ENCODE results near the gene FKBP6.
A peak's percentile ranks its signal among the peaks of the same experiment; 100 is the strongest.
"Not testable (repeated sequence)": the region's sequence is repeated elsewhere in the genome, so short reads cannot be mapped to it uniquely, and the experiment has no call there.

The FKBP6 gene

GRCh38 chr7:73324081-73324845 lies 3.7 kb upstream of the FKBP6 start:
- DNase-seq: peak; percentile 31 to 55

- not testable (repeated sequence) for DNase-seq
These were observed 2.5 kb upstream of the FKBP6 start for GRCh38 chr7:73325424-73325823.

DNA sequence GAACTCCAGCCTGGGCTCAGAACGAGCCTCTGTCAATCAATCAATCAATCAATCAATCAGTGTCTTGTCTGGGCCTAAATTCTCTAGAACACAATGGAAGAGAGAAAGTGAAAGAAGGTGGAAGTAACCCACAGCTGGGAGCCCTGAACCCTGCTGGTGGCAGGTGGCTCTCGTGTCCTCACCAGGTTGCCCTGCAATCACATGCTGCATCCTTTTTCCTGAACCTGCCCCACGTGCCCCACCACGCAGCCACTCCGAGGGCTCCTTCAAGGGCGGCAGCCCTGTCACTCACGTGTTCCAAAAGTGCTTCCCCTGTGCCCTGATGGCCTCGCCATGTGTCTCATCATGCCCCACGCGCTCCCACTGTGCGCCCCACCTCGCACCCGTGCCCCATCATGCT lies 512 bp upstream of the FKBP6 start:
- not testable (repeated sequence) for DNase-seq

DNA sequence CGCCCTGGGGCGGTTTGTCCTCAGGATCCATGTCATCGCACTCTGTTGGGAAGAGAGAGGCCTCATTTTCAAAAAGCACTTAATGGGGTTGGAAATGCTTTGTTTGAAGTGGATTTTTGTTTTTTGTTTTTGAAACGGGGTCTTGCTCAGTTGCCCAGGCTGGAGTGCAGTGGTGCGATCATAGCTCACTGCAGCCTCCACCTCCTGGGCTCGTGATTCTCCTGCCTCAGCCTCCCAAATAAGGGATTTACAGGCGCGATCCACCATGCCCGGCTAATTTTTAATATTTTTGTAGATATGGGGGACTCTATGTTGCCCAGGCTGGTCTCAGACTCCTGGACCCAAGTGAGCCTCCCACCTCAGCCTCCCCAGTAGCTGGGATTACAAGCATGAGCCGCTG lies 735 bp downstream of the FKBP6 start:
- DNase-seq: no peak

GRCh38 chr7:73329861-73330581 lies 2.1 kb downstream of the FKBP6 start:
- no peak for DNase-seq

DNA sequence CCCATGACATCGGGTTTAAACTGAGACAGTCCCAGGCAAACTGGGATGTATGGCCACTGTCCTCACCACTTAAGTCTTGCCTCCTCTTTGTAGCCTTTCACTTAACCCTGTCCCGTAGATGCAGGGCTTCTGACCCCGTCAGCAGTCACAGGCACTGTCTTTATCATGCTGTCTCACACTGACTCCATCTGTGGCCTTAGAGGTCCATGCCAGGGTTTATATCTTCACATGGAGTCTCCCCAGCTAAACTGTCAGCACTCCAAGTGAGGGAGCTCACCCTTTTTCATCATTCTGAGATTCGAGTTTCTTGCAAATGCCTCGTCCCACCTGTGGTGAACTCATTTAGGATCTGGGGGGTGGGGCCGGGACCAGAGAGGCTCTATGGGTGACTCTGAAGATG lies 2.8 kb downstream of the FKBP6 start:
- no peak for DNase-seq

DNA sequence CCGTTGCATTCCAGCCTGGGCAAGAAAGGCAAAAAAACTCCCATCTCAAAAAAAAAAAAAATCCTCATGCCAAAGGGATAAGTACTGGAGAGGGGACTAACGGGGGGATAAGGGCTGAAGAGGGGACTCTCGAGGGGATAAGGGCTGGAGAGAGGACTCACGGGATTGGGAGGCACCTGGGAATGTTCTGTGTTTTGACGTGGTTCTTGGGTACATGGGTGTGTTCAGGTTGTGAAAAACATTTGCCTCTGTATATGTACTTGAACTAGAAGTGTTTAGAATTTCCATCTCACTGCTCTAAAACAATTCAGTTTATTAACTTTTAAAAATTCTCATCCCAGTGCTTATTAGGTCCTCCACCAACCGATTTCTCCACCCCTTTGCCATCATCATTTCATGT lies 4.5 kb downstream of the FKBP6 start:
- no peak for DNase-seq

DNA sequence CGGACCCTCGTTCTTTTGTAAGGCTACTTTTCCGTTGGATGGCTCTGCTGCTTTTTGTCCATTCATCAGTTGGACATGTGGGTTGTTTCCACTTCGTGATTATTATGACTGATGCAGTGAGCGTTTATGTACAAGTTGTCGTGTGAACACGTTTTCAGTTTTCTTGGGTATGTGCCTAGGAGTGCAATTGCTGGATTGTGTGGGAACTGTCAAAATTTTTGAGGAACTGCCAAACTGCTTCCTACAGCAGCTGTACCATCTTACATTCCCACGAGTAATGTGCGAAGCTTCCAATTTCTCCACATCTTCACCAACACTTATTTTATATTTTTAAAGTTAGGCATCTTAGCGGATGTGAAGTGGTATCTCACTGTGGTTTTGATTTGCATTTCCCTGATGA lies 10.4 kb downstream of the FKBP6 start:
- no peak for DNase-seq

- no peak for DNase-seq
These were observed 12.6 kb downstream of the FKBP6 start for GRCh38 chr7:73340514-73340913.

DNA sequence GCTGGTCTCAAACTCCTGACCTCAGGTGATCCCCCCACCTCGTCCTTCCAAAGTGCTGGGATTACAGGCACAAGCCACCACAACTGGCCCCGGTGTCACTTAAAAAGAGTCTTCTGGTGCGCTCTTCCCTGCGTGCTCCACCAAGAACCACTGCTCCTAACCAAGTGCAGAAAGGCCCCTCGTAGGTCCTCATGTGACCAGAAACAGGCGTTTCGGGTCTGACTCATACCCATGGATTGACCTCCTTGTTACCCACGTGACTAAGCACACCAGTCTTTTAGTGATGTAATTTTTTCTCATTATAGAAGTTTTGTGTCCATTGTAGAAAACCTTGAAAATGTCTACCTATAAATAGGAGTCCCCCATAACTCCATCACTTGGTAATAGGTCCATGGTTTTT lies 13.9 kb downstream of the FKBP6 start:
- peak in 1 of 2 donors; percentile 11 for DNase-seq

- no peak for DNase-seq
These were observed 14.7 kb downstream of the FKBP6 start for GRCh38 chr7:73342645-73343044.

DNA sequence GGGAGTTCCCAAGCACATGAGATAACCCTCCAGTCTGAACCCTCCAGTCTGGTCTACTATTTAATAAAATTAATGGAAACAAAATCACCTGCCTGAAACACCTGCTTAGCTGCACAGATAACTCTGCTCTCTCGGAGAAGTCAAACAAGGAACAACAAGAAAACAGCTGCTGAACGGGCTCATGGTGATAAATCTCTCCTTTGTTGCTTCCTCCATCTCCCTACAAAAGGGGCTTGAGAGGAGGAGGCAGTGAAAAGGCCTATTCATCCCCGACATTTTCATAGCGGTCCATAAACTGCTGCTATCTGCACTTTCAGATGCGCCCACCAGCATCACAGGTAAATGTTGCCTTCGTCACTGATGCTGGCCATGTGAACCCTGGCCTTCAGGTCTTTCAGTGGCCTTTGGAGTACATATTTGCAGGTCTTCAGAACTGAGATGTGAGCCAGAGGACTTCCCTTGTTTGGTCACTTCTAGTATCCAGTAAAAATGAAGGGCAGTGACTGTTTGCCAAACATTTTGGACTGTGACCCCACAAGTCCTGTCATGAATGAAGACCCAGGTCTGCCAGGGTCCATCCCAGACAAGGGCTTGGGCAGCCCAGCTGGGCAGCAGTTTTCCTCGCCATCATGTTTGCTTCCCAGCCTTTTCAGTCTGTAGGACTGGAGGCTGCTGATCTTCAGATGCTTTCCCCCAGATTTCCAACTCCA lies 15.9 kb downstream of the FKBP6 start:
- DNase-seq: no peak

DNA sequence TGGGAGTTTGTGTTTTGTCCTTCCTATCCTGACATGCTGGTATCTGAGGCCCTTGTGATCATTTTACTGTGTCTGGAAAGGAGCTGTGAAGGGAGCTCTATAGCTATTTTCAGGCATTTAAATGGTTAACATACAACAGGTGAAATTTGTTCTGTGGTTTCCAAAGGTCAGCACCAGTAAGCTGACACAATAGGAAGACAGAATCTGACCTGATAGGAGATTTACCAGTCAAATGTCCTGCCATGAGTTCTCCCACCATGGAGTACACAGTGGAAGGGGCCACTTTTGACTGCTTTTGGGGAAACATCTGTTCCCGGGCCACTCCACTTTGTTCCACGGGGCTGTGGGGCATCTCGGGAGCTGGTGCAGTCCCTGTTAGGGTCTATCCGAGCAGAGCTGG lies 17.6 kb downstream of the FKBP6 start:
- no peak for DNase-seq

GRCh38 chr7:73345951-73346350 lies 18.0 kb downstream of the FKBP6 start:
- no peak for DNase-seq

DNA sequence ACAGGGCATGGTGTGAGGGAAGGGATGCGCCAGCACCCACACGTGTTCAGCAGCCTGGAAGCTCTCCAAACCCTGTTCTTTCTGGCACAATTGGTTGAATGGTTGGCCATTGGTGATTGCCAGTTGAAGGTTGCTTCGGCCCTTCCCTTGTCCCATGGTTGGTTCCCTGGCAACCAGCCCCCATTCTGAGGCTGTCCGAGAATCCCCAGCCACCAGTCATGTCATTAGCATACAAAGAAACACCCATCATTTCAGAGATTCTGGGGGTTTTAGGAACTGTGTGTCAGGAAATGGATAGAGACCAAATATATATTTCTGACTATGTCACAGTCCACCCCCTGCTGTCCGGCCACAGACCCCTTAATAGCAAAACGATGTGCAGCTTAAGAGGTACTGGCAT lies 21.8 kb downstream of the FKBP6 start:
- no peak for DNase-seq

DNA sequence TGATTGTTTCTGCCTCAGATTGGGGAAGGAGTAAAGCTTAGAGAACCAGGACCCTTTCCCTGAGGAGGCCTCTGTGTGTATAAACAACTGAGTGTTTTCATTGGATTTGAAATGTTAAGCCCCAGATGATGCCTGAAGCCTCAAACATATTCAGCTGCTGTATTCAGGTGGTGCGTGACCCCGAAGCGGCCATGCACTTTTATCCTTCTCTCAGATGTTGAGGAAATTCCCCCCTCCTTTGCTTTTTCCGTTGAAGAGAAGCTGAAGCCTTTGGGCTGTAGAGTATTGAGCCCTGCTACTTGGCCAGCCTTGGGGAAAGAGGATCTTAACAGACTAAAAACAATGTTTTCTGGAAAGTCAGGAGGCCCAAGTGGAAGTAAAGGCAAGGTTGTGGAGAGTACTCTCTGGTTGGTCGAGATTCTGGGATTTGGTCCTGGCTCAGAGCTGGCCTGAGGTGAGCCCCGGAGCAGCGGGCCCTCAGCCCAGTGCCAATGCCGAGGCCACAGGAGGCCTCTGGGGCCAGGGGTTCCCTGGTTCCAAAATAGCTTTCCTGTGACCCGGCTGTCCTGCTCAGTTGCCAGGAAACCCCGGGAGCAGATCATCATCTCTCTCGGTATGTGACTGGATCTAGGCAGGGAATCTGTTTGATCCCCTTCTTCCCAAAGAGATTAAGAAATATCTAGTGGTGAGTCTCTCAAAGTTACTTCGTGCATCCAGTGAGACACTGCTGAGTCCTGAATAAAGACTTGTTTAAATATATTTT lies 22.5 kb downstream of the FKBP6 start:
- no peak for DNase-seq

- no peak for DNase-seq
These were observed 23.6 kb downstream of the FKBP6 start for GRCh38 chr7:73351447-73352167.

GRCh38 chr7:73352784-73353183 lies 24.8 kb downstream of the FKBP6 start:
- DNase-seq: no peak

- no peak for DNase-seq
These were observed 25.3 kb downstream of the FKBP6 start for GRCh38 chr7:73353243-73353642.

DNA sequence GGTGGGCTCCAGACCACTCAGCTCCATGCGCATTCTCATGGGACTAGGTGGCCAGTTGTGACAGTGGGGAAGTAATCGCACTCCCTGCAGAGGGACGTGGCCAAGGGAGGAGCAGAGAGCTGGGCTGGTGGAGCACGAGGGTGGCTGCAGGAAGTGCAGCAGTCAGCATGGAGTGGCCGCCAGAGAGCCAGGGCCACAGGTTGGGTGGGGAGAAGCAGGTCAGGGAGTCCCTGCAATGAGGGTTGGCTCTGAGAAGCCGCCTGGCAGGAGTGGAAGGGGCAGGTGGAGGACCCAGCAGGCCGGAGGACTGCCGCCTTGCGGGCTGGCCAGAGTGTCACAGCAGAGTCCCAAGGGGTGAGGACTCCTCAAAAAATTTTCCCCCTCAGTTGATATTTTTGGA lies 26.2 kb downstream of the FKBP6 start:
- no peak for DNase-seq

- no peak for DNase-seq
These were observed 26.9 kb downstream of the FKBP6 start for GRCh38 chr7:73354821-73355220.

GRCh38 chr7:73356159-73356558 lies 28.2 kb downstream of the FKBP6 start:
- no peak for DNase-seq

Measured in CD4-positive, alpha-beta T cell treated with Interferon alpha-2 for 1 hour (primary cell).